Measurements from ENCODE around the gene ATP10B.

The ATP10B gene

GRCh38 chr5:160627921-160628618, 223.9 kb downstream of the ATP10B start:
- DNase-seq, result no peak

GRCh38 chr5:160626322-160626721, 225.7 kb downstream of the ATP10B start:
- no peak for DNase-seq

- DNase-seq, result no peak
Observed at GRCh38 chr5:160621526-160621925, 230.5 kb downstream of the ATP10B start.

- DNase-seq, result no peak
Observed at GRCh38 chr5:160620401-160620800, 231.6 kb downstream of the ATP10B start.

- no peak for DNase-seq
Observed at GRCh38 chr5:160619381-160619780, 232.6 kb downstream of the ATP10B start.

GRCh38 chr5:160618286-160618685, 233.7 kb downstream of the ATP10B start:
- DNase-seq, result no peak

- no peak for DNase-seq
Observed at GRCh38 chr5:160616712-160617497, 235.1 kb downstream of the ATP10B start.

- DNase-seq, result no peak
Observed at GRCh38 chr5:160614136-160614535, 237.9 kb downstream of the ATP10B start.

GRCh38 chr5:160605266-160605665, 246.7 kb downstream of the ATP10B start:
- no peak for DNase-seq

GRCh38 chr5:160604484-160604883, 247.5 kb downstream of the ATP10B start:
- no peak for DNase-seq

GRCh38 chr5:160602744-160603143, 249.3 kb downstream of the ATP10B start:
- no peak for DNase-seq

- no peak for DNase-seq
Observed at GRCh38 chr5:160601046-160601445, 251.0 kb downstream of the ATP10B start.

- DNase-seq, result no peak
Observed at GRCh38 chr5:160573318-160573717, 278.7 kb downstream of the ATP10B start.

- no peak for DNase-seq
Observed at GRCh38 chr5:160567031-160567705, 284.8 kb downstream of the ATP10B start.

- DNase-seq, result no peak
Observed at GRCh38 chr5:160565376-160565775, 286.6 kb downstream of the ATP10B start.

GRCh38 chr5:160556846-160557245, 295.2 kb downstream of the ATP10B start:
- DNase-seq, result no peak

- DNase-seq, result no peak
Observed at GRCh38 chr5:160555971-160556631, 295.9 kb downstream of the ATP10B start.

- DNase-seq, result no peak
Observed at GRCh38 chr5:160555581-160555970, 296.4 kb downstream of the ATP10B start.

- no peak for DNase-seq
Observed at GRCh38 chr5:160550075-160550474, 301.9 kb downstream of the ATP10B start.

GRCh38 chr5:160548949-160549645, 302.9 kb downstream of the ATP10B start:
- DNase-seq, result no peak

GRCh38 chr5:160547872-160548271, 304.1 kb downstream of the ATP10B start:
- DNase-seq, result no peak

- DNase-seq, result no peak
Observed at GRCh38 chr5:160547061-160547460, 304.9 kb downstream of the ATP10B start.

GRCh38 chr5:160545832-160546231, 306.2 kb downstream of the ATP10B start:
- no peak for DNase-seq

Data from activated CD4-positive, alpha-beta T cell treated with anti-CD3 and anti-CD28 coated beads for 4 hours (primary cell).